Fibroblast of skin of right biceps (primary cell): Measurements from ENCODE around the gene MAPKAP1.
A peak's percentile ranks its signal among the peaks of the same experiment; 100 is the strongest.

ENCODE experiments used
- DNase-seq: peaks from one replicate; pipeline ENCODE4 v3.0.0-alpha.2; 2013

The MAPKAP1 gene

DNA sequence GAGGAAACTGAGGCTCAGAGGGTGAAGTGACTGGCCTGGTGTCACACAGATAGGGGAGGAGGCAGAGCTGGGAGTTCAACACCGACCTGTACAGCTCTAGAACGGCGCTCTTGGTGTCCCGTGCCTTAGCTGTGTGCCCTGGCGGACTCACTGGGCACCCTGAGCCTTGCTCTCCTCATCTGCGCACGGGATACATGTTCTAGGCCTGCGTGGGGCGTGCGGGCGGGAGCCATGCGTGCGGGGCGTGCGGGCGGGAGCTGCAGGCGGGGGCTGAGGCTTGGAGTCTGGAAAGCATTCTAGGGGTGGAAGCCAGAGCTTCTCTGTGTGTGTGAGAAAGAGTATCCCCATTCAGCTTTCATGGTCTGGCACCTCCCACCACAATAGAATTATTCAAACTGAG, 280.1 kb downstream of the MAPKAP1 start:
- DNase-seq: no peak

DNA sequence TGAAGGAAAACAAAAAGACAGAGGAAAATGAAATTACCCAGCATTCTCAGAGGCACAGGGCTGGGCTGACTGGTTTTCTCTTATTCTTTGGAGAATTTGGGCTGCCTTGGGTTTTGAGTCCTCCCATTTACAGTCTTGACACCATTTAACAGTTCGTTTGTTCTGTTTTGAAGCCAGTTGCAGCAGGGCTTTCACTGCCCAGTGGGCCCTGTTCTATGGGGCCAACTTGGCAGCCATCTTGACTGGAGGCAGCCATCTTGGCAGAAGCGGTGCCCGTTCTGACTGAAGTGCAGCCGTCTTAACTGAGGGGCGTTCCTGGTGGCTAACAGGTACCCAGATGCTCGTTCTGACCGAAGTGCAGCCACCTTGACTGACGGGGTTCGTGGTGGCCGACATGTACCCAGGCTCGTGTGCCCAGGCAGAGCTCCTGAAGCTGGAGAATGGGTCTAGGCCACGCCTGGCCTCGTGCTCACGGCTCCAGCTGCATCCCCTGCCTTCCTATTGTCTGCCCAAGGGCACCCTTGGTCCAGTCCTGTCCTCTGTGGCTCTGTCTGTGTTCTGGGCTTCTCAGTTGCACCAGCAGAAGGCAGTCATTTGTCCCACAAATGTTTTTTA, 281.0 kb downstream of the MAPKAP1 start:
- no peak for DNase-seq

- no peak for DNase-seq
Observed at GRCh38 chr9:125425170-125425897, 281.7 kb downstream of the MAPKAP1 start.

- no peak for DNase-seq
Observed at GRCh38 chr9:125423964-125424363, 283.0 kb downstream of the MAPKAP1 start.

DNA sequence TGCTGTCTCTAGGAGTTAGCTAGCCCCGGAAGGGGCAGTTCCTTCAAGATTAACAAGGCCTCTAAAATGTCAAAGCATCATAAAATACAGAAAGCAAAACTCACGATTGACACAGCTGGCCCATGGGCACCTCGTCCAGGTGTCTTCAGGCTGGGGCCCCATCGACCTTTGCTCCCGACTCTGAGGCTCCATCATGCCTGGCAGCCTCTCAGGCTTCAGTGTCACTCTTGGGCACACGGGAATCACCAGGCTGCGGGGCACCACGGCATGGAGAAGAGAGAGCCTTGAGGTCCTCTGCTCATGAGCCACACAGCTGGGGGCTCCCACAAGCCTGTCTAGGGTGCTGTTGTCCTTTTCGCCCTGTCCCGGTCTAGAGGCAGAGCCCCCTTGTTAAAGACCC, 284.2 kb downstream of the MAPKAP1 start:
- no peak for DNase-seq

DNA sequence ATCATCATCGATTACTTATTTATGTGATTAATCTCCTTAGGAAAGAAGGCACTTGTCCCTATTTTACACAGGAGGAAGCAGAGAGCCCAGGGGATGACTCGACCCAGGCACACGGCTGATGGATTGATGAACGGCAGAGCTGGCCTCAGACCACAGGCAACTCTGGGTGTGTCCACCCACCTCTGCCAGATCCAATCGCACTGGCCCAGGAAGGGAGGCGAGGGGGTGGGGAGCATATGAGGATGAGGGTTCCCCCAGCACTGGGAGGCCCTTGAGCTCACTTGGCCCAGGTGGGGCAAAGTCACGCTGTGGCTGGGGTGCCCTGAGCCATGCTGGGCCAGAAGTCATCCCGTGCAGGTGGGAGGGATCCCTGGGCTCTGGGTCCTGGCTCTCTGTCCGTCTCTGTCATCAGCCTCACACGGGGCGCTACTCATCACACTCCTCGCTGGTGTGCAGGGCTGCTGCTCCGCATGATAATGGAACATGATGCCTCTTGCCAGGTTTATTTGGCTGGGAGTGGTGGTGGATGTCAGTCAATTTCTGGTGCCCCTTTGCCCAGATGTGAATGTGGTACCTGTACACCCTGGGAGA, 285.3 kb downstream of the MAPKAP1 start:
- no peak for DNase-seq

DNA sequence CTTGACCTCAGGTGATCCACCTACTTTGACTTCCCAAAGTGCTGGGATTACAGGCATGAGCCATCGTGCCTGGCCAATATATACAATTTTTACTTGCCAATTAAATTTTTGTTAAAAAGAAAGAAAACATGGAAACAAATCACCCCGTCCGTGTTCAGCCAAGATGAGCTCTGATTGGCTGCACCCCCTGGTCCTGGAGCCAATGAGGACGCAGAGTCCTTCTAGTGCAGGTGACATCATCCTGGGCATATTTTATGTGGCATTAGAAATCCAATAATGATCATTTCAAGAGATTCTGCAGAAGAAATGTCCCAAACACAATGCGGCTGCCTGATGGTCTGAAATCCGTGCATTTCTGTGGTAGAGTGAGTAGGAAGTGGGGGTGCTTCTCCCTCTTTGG, 285.8 kb downstream of the MAPKAP1 start:
- no peak for DNase-seq

DNA sequence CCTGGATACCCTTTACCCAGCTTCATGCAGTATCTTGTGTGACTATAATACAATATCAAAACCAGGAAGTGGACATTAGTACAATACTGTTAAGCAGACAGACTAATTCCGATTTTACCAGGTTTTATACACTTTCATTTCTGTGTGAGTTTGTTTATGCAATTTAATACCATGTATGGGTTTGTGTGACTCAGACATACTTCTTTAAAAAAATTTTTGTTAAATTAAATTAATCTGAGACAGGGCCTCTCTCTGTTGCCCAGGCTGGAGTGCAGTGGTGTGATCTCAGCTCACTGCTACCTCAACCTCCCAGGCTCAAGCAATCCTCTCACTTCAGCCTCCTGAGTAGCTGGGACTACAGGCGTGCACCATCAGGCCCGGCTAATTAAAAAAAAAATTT, 288.6 kb downstream of the MAPKAP1 start:
- no peak for DNase-seq

DNA sequence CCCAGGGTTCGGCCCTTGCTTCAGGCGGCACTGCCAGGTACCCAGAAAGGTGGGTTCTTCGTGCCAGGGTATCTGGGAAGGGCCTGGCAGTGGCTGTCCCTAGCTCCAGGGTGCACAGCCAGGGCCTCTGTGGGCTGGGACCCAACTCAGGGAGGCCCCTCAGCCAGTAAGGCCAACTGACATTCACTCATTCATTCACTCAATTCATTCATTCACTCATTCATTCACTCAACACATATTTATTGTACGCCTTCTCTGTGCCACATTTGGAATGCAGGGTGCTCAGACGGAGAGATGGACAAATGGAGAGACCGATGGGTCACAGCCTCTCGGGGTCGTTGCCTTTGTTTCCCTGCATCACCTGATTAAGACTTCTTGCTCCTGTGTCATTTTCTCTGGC, 290.5 kb downstream of the MAPKAP1 start:
- DNase-seq: no peak

GRCh38 chr9:125415583-125416460, 291.2 kb downstream of the MAPKAP1 start:
- no peak for DNase-seq

DNA sequence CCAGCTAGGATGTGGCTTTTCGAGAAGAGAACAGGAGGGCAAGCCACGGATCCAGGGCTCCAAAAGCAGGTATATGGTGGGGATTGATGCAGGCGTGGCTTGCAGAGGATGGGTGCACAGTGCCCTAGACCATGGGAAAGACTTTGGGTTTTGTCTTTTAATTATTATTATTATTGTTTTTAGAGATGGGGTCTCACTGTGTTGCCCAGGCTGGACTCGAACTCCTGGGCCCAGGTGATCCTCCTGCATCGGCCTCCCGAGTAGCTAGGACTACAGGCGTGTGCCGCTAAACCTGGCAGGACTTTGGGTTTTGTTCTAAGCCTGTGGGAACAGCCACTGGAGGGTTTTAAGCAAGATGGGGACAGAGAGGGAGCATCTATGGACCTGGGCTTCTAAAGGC, 293.4 kb downstream of the MAPKAP1 start:
- DNase-seq: no peak

- no peak for DNase-seq
Observed at GRCh38 chr9:125412166-125412565, 294.8 kb downstream of the MAPKAP1 start.

DNA sequence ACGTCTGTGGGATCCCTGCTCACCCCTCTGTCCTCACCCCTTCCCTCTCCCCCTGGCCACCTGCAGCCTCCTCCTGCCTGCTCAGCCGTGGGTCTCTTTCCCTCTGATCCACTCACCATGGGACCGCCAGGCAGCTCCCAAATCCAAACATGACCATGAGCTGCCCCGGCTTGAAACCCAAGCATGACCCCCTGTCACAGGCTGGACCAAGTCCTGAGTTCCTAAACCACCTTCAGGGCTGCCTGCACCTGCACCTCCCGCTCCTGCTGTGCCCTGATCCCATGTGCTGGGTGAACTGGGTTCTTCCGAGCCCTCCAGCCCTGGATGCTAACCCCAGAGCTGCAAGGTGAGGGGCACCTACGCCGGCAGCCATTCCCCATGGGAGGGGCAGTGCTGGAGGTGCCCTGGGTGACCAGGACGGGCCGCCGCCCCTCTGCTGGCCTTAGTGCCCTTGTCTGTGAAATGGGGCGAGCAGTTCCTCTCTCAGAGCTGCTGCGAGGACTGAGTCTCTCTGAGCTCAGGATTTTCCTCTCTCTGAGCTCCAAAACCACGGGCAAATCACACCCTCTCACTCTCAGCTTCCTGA, 295.7 kb downstream of the MAPKAP1 start:
- DNase-seq: no peak

DNA sequence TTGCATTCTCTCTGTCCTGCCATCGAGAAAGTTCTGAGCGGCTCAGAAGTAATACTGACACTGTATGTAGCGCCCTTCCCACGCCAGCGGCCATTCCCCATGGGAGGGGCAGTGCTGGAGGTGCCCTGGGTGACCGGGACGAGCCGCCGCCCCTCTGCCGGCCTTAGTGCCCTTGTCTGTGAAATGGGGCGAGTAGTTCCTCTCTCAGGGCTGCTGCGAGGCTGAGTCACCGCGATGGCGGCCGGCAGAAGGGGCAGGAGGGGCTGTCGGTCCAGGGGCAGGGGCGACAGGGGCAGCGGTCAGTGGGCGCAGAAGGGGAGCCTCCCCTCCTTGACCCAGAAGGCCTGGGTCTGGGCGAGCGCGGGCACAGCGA, 296.5 kb downstream of the MAPKAP1 start:
- no peak for DNase-seq

DNA sequence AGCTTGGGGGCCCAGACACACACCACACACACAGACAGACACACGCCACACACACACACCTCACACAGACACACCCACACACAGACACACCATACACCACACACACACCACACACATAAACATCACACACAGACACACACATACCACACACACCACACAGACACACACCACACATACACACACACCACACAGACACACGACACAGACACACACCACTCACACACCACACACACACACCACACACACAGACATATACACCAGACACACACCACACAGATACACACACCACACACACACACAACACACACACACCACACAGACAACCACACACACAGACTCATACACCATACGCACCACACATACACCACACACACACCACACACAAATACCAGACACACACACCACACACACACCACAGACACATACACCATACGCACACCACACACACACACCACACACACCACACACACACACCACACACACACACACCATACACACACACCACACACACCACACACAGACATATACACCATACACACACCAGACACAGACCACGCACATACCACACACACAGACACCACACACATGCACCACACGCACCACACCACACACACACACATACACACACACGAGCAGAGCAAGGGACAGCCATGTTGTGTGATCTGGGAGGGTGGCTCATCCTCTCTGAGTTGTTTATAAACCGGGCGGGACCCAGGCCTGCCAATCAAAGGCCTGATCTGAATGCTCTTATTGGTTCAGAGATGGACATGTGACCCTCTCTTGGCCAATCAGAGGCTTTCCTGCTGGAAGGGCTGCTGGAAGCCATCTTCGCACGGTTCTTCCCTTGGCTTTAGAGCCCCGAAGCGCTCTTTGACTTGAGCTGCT, 297.1 kb downstream of the MAPKAP1 start:
- peak; percentile 50 for DNase-seq

- no peak for DNase-seq
Observed at GRCh38 chr9:125409217-125409636, 297.8 kb downstream of the MAPKAP1 start.

- peak; percentile 74 for DNase-seq
Observed at GRCh38 chr9:125407974-125408900, 298.8 kb downstream of the MAPKAP1 start.

DNA sequence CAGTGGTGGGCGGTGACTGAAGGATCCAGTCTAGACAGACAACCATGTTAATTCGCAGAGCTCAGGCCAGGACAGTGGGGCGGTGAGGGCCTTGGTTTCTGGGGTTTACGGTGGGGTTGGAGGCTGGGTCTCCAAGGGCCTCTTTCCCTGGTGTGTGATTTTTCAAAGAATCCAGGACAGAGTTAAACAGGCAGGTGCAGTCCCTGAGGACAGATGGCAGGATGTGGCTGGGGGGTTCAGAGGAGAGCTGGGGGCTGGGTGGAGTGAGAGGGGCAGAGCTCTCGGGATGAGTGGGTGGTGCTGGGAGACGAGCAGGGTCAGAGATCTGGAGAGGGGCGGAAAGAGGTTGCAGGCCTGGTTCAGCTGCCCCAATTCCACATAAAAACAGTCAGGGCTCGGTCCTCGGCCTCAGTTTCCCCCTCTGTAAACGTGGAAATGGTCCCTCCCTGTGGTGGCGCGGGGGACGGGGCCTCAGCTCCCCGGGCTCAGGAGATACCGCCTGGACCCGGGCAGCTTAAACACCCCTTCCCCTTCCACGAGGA, 299.5 kb downstream of the MAPKAP1 start:
- DNase-seq: no peak

- DNase-seq: no peak
Observed at GRCh38 chr9:125406810-125407087, 300.3 kb downstream of the MAPKAP1 start.

GRCh38 chr9:125405938-125406809, 300.8 kb downstream of the MAPKAP1 start:
- no peak for DNase-seq
